Muscle layer of colon (tissue), 2 donors: ENCODE results near the gene HES2.

Experiments
- H3K27ac ChIP-seq: one replicate; pipeline ENCODE4 v1.7.0; 2013; ENCODE audit warnings: low read depth, mild to moderate bottlenecking, low read length, moderate library complexity
- H3K27me3 ChIP-seq, 2 donors: one replicate each; pipeline ENCODE4 v1.7.0; 2013; ENCODE audit warnings: low read length in 2 of 2, mild to moderate bottlenecking in 2 of 2; ENCODE audit not compliant: insufficient read depth in 2 of 2, control insufficient read depth in 1 of 2
- H3K36me3 ChIP-seq: one replicate; pipeline ENCODE4 v1.7.0; 2013; ENCODE audit warnings: mild to moderate bottlenecking, low read length; ENCODE audit not compliant: insufficient read depth
- H3K4me1 ChIP-seq: one replicate; pipeline ENCODE4 v1.7.0; 2013; ENCODE audit warnings: mild to moderate bottlenecking, low read length; ENCODE audit not compliant: insufficient read depth
- H3K4me3 ChIP-seq, 2 donors: one replicate each; pipeline ENCODE4 v1.7.0; 2013; ENCODE audit warnings: low read length in 2 of 2, low read depth in 1 of 2, mild to moderate bottlenecking in 1 of 2, moderate library complexity in 1 of 2
- H3K9ac ChIP-seq: one replicate; pipeline ENCODE4 v1.7.0; 2013; ENCODE audit warnings: low read length
- H3K9me3 ChIP-seq: one replicate; pipeline ENCODE4 v1.7.0; 2013; ENCODE audit warnings: mild to moderate bottlenecking, low read length
- donor health status: abdominal sarcoma.
- donor health status: Adenocarcinoma of cecum.

Gene HES2, protein sequence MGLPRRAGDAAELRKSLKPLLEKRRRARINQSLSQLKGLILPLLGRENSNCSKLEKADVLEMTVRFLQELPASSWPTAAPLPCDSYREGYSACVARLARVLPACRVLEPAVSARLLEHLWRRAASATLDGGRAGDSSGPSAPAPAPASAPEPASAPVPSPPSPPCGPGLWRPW

DNA sequence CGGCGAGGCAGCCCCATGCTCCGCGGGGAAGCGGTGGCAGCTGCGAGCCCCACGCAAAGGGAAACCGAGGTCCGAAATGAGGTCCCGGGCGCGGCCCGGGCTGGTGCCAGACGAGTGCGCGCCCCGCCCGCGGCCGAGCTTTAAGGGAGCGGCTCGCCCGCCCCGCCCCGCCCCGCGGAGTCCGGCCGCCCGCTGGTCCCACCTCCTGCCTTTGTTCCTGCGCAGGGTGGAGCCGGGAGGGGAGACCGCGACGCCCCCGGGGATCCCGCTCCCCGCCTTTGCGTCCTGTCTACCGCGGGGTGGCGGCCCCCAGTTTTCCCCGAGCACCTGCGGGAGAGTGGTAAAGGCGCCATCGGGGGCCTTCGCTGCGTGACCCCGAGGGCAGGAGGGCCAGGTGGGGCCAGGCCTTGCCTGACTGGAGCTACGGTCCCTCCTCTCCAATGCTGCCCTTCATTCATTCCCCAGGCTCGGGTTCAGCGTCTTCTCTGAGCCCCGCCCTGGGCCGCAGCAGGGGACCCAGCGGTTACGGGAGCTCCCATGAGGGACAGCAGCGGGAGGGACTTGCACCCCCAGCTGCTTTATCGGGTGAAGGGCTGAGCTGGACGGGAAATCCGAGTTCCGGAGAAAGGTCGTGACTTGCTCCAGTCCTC, at the start of gene HES2:
Gene HES2, minus strand, starts transcription at position 116 of the 650 bp plus-strand sequence. Its CDS starts 99 bp downstream, at position 17.
- Histone ChIP-seq H3K9ac (no peak within 1 kb of the TSS), H3K27ac (no peak within 1 kb of the TSS), H3K4me1 (peaks cover 5% of the 10 kb centered on the region), H3K4me3 (peak within 1 kb of the TSS in 1 of 2 donors; percentile 47), H3K36me3 (no peaks in the 10 kb centered on the region), H3K27me3 (peaks cover 50 to 90% of the 10 kb centered on the region in 2 donors), H3K9me3 (no peaks in the 10 kb centered on the region)

DNA sequence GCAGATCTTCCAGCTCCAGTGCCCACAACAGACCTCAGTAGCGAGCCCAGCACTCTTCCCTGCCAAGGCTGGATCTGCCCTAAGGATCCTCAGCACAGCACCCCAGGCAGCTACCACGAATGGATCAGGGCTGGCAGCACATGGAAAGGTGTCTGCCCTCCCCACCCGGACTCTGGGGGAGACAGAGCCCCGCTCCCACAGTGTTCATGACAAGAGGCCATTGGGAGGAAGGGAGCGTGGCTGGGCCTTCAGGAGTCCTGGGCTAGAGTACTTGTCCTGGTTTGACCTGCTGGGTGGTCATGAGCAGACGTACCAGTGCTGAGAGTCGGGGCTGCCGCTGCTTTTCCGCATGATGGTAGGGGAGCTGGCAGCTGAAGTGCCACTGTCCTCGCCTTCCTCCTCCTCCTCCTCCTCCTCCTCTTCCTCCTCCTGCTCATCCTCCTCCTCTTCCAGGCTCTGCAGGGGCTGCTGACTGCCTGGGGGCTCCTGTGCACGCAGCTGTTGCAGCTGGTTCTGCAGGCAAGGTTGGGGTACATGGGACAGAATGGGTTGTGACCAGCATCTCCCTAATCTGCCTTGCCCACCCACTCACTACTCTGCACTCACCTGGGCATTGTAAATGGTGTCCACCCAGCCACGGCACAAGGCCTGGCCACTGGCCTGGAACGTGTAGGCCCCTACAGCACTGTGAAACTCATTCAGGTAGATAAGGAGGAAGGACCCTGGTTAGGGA, 49.2 kb upstream of the HES2 start:
- no peaks in the 10 kb centered on the region for H3K4me1 ChIP-seq
- no peak overlapping the region for H3K9ac ChIP-seq
- no peaks in the 10 kb centered on the region for H3K9me3 ChIP-seq
- no peak overlapping the region for H3K4me3 ChIP-seq
- H3K27me3 ChIP-seq = peaks cover 0 to 16% of the 10 kb centered on the region in 2 donors
- no peaks in the 10 kb centered on the region for H3K36me3 ChIP-seq
- H3K27ac ChIP-seq = no peak overlapping the region

DNA sequence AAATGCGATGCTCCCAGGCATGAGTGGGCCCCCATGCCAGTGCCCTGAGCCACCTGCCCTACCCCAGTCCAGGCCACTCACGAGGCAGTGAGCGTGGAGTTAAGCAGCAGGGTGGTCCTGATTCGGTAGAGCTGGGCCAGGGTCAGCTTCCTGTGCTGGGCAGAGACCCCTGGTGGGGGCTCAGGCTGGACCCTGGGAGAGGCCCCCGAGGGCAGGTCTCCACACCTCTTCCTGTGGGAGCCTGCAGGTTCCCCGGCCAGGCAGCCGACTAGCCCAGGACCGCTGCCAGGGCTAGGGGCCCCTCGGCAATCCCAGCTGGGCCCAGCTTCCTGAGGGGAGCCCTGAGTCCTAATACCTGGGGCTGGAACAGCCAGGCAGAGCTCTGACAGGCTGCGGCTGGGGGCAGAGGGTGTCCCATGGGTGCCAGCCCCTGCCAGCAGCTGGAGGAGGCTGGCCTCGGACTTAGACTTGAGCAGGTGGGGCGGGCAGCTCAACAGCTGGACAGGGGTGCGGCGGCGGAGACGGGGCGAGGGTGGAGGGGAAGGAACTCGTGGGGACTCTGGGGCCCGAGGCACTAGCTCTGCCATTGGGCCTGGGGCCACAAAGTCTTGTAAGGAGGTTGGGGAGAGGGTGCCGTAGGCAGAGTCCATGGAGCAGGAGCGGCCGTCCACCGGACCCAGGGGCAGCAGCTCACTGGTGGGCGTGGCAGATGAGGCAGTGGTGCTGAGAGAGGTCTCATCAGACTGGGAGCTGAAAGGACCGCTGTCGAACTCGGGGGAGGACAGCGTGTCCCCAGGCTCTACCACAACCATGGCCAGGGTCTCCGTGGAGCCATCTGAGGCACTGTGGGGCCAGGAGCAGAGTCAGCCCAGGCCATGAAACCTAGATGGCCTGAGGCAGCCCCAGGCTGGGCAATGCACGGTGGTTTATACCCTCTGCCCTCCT, 48.3 kb upstream of the HES2 start:
- Histone ChIP-seq H3K9me3 (no peaks in the 10 kb centered on the region), H3K27me3 (peaks cover 0 to 16% of the 10 kb centered on the region in 2 donors), H3K4me1 (no peaks in the 10 kb centered on the region), H3K27ac (no peak overlapping the region), H3K4me3 (no peak overlapping the region), H3K9ac (no peak overlapping the region), H3K36me3 (no peaks in the 10 kb centered on the region)

DNA sequence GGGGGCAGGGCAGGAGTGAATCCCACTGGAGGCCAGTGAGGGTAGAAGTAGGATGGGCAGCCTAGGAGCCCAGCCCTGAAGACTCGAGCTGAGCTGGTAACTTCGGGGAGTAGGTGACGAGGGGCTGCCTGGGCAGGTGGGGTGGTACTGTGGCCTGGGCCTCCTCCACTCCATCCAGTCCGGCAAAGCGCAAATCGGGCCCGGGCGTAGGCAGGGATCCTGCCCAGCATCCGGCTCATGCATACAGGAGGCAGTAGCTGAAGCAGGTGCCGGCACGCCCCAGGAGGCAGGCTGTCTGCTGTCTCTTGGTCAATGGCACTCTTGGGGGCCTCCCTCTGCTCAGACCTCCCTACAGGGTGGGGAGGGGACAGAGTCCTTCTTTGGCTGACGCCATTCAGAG, 47.5 kb upstream of the HES2 start:
- no peaks in the 10 kb centered on the region for H3K36me3 ChIP-seq
- H3K9me3 ChIP-seq = no peaks in the 10 kb centered on the region
- no peak overlapping the region for H3K27ac ChIP-seq
- no peaks in the 10 kb centered on the region for H3K4me1 ChIP-seq
- H3K4me3 ChIP-seq = no peak overlapping the region
- H3K9ac ChIP-seq = no peak overlapping the region
- peaks cover 0 to 23% of the 10 kb centered on the region in 2 donors for H3K27me3 ChIP-seq

DNA sequence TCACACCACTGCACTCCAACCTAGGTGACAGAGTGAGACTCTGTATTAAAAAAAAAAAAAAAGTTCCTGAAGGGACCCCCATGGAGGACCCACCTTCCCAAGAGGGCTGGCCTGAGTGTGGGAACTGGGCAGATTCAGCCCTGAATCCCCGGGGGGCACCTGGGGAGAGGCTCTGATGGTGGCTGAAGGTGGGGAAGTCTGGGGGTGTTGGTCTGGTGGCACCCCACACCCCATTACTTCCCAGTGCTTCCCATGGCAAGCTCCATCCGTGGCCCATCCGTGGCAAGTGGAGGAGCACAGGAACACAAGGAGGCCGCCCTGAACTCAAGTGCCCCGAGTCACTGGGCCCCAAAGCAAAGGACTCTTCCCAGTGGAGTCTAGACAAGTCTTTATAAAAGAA, 47.0 kb upstream of the HES2 start:
- Histone ChIP-seq H3K36me3 (no peaks in the 10 kb centered on the region), H3K9ac (no peak overlapping the region), H3K9me3 (no peaks in the 10 kb centered on the region), H3K4me3 (no peak overlapping the region), H3K27me3 (peaks cover 0 to 28% of the 10 kb centered on the region in 2 donors), H3K4me1 (no peaks in the 10 kb centered on the region), H3K27ac (no peak overlapping the region)

DNA sequence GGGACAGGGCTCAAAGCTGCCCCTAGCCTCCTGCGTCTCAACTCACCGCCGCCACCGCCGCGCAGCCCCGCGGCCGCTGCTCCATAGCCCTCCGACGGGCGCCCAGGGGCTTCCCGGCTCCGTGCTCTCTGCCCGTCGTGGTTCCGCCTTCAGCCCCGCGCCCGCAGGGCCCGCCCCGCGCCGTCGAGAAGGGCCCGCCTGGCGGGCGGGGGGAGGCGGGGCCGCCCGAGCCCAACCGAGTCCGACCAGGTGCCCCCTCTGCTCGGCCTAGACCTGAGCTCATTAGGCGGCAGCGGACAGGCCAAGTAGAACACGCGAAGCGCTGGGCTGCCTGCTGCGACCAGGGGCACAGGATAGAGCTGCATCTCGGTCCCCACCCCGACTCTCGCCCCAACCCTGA, 46.3 kb upstream of the HES2 start, which contains the start of gene TNFRSF25:
Gene TNFRSF25, minus strand, starts transcription at position 151 of the 400 bp plus-strand sequence. Its CDS starts 66 bp downstream, at position 85.
- no peak within 1 kb of the TSS for H3K4me3 ChIP-seq
- no peaks in the 10 kb centered on the region for H3K9me3 ChIP-seq
- H3K27ac ChIP-seq = no peak within 1 kb of the TSS
- H3K4me1 ChIP-seq = peaks cover 2% of the 10 kb centered on the region
- no peak within 1 kb of the TSS for H3K9ac ChIP-seq
- H3K27me3 ChIP-seq = peaks cover under 1 to 35% of the 10 kb centered on the region in 2 donors
- H3K36me3 ChIP-seq = no peaks in the 10 kb centered on the region

DNA sequence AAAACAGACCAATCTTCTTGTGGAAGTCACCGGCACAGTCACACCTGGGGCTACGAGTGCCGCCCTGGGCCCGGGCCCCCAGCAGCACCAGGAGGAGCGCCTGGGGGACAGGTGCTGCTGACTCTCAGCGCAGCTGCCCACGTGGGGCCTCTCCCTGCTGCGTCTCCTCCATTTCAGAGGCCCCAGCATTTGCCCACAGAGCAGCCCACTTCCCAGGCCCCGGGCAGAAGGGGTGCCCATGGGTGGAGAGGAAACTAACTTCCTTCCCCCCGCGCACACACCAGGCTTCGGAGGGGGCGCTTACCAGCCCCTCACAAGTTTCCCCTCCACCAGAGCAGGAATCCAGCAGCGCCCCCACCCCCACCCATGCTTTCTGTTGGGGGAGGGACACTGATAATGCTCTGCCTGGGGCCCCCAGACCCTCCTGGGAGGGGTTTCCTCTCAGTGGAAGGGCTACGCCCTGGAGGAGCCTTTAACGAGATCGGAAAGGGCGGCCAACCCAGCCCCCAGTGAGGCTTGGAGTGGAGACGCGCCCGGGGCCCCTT, 45.8 kb upstream of the HES2 start:
- H3K9me3 ChIP-seq = no peaks in the 10 kb centered on the region
- H3K27me3 ChIP-seq = peaks cover 6 to 40% of the 10 kb centered on the region in 2 donors
- H3K4me3 ChIP-seq = no peak overlapping the region
- H3K36me3 ChIP-seq = no peaks in the 10 kb centered on the region
- H3K27ac ChIP-seq = no peak overlapping the region
- H3K9ac ChIP-seq = no peak overlapping the region
- H3K4me1 ChIP-seq = peaks cover 7% of the 10 kb centered on the region

DNA sequence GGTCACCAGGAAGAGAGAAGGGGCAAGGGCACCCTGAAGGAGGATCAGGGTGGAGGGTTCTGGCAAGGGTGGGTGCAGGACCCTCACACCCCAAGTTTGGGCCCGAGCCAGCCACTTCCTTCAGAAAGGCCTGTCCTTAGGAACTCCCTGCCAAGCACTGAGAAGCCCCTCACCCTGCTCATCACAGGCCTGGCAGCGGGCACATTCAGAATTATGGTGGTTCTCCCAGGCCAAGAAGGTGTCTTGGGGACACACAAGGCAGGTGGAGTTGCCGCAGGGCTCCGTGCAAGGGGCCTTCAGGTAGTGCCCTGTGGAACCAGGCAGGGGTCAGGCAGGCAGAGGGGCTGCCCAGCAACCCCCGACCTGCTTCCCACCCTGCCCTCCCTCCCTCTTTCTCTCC, 45.2 kb upstream of the HES2 start:
- H3K9me3 ChIP-seq = no peaks in the 10 kb centered on the region
- H3K27ac ChIP-seq = no peak overlapping the region
- peaks cover 7% of the 10 kb centered on the region for H3K4me1 ChIP-seq
- no peak overlapping the region for H3K4me3 ChIP-seq
- H3K27me3 ChIP-seq = peaks cover 10 to 46% of the 10 kb centered on the region in 2 donors
- no peaks in the 10 kb centered on the region for H3K36me3 ChIP-seq
- H3K9ac ChIP-seq = no peak overlapping the region

DNA sequence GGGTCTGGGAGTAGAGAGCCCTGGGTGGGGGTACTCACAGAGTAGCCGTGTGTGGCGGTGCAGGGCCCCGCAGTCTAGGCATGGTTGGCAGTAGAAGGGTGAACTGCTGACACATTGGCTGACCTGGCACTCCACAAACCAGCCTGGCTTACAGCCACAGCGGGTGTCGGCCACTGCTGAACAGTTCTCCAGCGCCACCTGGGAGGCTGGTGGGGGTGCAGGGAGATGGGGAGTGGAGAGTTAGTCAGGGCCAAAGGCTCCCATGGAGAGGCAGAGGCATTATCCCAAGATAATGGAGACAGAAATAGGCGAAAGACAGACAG, 44.8 kb upstream of the HES2 start:
- Histone ChIP-seq H3K27ac (no peak overlapping the region), H3K9me3 (no peaks in the 10 kb centered on the region), H3K36me3 (no peaks in the 10 kb centered on the region), H3K9ac (no peak overlapping the region), H3K4me3 (no peak overlapping the region), H3K4me1 (peaks cover 7% of the 10 kb centered on the region), H3K27me3 (peaks cover 10 to 50% of the 10 kb centered on the region in 2 donors)

DNA sequence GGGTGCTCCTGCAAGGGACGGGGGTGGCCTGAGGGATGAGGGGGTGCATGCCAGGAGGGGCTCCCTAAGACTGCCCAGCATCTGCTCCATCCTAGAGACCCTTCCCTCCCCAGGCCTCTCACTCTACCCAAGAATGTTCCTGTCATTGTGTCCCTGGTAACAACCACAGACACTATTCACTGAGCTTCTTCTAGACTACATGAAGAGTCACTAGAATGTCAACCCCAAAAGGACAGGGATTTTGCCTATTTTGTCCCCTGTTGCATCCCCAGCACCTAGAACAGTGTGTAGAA, 43.3 kb upstream of the HES2 start:
- Histone ChIP-seq H3K4me1 (peaks cover 7% of the 10 kb centered on the region), H3K9me3 (no peaks in the 10 kb centered on the region), H3K36me3 (no peaks in the 10 kb centered on the region), H3K27me3 (peaks cover 10 to 50% of the 10 kb centered on the region in 2 donors), H3K4me3 (no peak overlapping the region), H3K27ac (no peak overlapping the region), H3K9ac (no peak overlapping the region)
